Measurements from ENCODE around the gene KRTAP10-2.
"Not testable (repeated sequence)": the region's sequence is repeated elsewhere in the genome, so short reads cannot be mapped to it uniquely, and the experiment has no call there.

Gene KRTAP10-2

GRCh38 chr21:44566403-44566802, 15.1 kb upstream of the KRTAP10-2 start:
- no peak for DNase-seq

DNA sequence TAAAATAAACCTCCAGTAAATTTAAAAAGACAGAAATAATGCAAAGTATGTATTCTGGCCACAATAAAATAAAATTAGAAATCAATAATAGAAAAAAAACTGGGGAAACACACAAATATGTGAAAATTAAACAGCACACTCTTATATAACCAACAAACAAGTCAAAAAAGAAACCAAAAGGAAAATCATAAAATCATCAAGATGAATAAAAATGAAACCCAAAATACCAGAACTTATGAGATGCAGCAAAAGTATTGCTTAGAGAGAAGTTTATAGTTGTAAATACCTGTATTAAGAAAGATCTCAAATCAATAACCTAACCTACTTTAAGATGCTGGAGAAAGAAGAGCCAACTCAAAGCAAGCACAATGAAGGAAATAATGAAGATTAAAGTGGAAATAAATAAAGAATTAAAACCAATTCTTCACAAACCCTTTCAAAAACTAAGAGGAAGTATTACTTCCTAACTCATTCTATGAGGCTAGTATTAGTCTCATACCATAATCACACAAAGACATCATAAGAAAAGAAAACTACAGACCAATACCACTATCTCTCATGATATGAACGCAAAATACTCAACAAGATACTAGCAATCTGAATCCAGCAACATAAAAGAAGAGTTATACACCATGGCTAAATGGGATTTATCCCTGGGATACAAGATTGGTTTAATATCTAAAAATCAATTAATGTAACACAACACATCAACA, 13.7 kb upstream of the KRTAP10-2 start:
- DNase-seq, result no peak

DNA sequence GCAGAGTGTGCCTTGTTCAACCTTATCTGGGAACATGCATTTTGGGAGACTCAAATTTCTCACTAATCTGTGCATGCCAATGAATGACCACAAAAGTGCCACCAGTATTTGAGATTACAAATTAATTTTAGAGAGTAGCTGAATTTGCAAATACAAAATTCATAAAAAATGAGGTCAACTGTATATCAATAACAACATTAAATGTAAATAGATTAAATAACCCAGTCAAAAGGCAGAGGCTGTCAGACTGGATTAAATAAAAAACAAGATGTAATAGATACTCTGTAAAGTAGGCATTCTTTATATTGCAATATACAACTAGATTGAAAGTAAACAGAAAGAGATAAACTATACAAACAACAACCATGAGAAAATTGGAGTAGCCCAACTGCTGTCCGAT, 12.8 kb upstream of the KRTAP10-2 start:
- no peak for DNase-seq

- DNase-seq, result no peak
Measured at GRCh38 chr21:44558695-44559094, 7.4 kb upstream of the KRTAP10-2 start, which contains the start of gene KRTAP10-3. Gene KRTAP10-3 (minus strand): TSS chr21:44558795. CDS start chr21:44558715, 80 bp downstream.

DNA sequence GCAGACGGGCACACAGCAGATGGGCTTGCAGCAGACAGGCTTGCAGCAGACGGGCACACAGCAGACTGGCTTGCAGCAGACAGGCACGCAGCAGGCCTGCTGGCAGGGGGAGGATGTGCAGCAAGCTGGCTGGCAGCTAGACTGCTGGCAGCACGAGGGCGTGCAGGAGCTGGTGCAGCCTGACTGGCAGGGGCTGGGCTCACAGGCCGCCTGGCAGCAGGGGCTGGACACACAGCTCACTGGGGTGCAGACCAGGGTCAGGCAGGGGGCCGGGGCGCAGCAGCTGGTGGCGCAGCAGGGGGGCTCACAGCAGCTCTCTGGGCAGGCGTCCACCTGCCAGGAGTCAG, 7.0 kb upstream of the KRTAP10-2 start:
- not testable (repeated sequence) for DNase-seq

GRCh38 chr21:44557491-44558328, 6.4 kb upstream of the KRTAP10-2 start:
- DNase-seq, result no peak

GRCh38 chr21:44556879-44557278, 5.6 kb upstream of the KRTAP10-2 start:
- no peak for DNase-seq

- no peak for DNase-seq
Measured at GRCh38 chr21:44555200-44555875, 4.0 kb upstream of the KRTAP10-2 start.

DNA sequence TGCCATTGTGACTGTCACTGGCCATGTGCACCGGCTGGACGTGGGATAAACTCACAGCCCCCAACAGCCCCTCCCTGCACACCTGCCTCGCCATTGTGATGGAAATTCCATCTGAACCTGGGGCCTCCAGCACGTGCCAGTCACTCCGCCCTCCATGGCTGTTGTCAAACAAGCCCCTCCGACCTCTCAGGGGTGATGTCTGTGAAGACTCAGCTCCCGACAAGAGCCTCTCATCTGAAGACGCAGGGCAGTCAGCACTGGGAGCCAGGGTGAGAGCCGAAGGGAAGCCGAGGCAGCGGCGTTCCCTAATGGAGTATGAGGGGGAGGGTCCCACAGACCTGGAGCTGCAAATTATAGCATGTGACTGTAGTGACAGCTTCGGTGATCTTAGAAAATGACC, 1.4 kb upstream of the KRTAP10-2 start:
- DNase-seq, result no peak

- DNase-seq, result no peak
Measured at GRCh38 chr21:44552136-44552535, 831 bp upstream of the KRTAP10-2 start.

- DNase-seq, result peak; percentile 59
Measured at GRCh38 chr21:44550807-44551206, 498 bp downstream of the KRTAP10-2 start.

DNA sequence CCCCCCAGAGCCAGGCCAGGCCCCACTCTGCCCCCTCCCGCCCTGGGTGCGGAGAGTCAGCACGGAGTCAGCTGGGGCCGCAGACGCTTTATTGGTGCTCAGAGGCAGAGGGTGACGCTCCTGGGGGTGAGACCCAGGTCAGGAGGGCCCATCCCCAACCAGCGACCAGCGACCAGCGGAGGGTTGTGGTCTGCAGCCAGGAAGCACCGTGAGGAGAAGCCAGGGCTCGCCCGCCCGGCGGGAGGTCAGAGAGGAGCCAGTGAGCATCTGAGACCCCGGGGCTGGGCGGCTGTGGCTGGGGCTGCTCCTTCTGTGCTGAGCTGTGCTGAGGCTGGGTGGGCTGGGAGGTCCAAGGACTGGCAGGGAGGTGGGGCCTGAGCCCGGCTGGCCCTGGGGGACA, 1.0 kb downstream of the KRTAP10-2 start:
- DNase-seq, result not testable (repeated sequence)

DNA sequence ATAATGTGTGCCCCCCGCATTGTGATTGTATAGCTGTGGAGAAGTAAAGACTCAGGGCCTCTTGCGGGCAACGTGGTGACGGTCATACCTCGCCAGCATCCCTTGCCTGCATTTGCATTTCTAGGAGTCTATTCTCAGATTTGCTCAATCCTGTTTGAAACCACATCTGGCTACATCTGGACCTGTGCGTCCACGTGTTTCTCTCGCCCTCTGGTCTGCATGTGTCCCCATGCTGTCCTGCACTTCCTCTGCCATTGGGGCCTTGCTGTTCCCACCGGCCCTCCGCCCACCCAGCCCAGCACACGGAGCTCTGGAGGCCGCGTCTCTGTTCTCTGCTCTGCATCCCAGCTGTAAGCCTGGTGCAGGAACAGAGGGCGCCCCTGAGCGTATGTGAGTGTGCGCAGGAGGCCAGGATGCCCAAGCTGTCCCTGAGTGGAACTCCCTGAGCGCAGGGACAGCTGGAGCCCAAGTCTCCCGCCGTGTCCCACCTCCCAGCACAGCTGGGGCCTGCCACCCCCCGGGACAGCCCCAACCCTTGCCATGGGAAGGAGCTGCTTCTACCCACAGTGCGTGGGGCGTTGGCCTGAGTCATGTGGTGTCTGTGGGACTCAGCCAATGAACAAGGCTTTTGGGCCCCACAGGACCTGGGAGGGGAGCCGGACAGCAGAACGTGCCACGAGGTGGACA, 1.6 kb downstream of the KRTAP10-2 start:
- DNase-seq, result no peak

DNA sequence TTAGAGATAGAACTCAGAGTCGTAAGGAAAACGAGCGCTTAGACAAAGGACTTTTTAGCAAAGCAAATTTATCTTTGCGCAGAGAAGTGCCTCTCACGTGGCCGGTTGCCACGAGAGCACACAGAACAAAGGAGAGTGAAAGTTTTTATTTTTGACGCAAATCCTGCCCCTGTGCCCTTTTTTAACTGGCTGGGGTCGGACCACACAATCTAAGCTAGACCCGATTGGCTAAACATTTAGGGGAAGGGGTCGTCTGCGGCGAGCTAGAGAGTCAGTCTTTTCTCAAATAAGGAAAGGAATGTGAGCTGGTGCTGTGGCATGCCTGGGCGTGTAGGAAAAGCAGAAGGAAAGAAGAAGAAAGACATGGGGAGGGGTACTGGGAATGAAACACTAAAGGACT, 2.4 kb downstream of the KRTAP10-2 start:
- DNase-seq, result no peak

DNA sequence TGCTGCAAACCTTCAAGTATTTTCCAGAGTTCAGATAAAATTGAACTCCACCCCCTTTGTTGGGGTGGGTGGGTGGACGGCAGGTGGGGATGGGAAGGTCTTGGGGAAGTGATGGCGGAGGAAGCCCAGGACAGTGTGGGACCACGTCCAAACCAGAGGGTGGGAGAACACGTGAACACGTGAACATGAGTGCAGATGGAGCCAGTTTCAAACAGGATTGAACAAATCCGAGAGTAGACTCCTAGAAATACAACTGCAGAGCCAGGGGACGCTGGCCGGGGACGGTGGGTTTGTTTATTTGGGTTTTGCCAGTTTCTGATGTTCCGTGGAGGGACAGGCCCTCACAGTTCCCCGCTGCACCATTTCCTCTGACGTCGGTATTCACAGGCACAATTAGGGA, 2.9 kb downstream of the KRTAP10-2 start:
- no peak for DNase-seq

- no peak for DNase-seq
Measured at GRCh38 chr21:44547656-44548331, 3.5 kb downstream of the KRTAP10-2 start.

DNA sequence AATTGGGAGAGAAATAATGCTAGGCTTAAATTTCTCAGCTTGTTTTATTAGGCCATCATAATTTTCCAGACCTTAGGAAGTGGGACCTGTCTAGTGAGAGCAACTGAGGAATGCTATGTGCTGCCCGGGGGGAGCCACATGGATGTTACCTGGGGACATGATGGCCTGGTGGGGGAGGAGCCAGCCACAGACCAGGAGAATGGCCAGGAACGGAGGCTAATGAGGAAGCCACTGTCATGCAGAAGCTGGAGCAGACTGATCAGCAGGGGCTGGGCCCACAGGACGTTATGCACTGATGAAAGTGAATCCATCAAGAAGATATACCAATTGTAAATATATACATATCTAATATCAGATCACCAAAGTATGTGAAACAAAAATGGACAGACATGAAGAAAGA, 6.7 kb downstream of the KRTAP10-2 start:
- DNase-seq, result no peak

DNA sequence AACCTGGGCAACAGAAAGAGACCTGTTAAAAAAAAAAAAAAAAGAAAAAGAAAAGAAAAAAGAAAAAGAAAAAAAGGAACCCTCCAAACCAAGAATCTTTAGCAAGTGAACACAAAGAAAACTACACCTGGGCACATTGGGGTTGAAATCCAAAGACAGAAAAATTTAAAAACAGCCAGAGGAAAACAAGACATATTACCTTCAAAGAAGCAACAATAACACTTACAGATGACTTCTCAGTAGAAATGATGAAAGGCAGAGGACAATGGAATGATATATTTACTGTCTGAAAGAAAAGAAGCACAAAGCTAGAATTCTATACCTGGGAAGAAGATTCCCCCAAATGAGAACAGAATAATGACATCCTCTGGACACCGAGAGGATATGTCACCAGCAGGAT, 8.6 kb downstream of the KRTAP10-2 start:
- no peak for DNase-seq

DNA sequence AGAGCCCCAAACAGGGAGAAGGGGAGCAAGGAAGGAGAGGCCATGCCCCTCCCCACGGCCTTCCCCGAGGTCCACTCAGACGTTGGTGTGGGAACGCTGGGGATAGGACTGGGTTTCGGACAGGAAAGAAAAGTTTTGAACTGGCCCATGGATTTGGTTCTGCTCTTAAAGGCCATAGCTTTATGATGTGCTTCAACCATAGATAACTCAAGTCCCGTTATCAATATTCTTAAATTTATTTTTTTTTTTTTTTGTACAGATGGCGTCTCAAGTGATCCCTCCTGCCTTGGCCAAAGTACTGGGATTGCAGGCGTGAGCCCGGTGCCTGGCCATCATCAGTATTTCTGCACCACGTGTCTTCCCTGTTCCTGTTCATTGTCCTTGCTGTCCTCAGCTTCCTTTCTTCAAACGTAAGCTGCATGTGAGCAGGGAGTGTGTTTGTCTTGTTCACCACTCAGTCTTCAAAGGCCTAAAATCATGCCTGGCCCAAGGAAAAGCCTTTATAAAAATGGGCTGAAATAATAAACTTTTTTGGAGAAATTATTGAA, 10.5 kb downstream of the KRTAP10-2 start:
- DNase-seq, result no peak

GRCh38 chr21:44539991-44540666, 11.2 kb downstream of the KRTAP10-2 start, which contains the start of gene KRTAP10-1:
Gene KRTAP10-1 (minus strand): TSS chr21:44540195. CDS start chr21:44540150, 45 bp downstream.
- DNase-seq, result no peak

GRCh38 chr21:44539046-44539445, 12.3 kb downstream of the KRTAP10-2 start:
- DNase-seq, result no peak
